Suprapubic skin (tissue), 4 donors: ENCODE measurements around the gene LRRC4C.

ENCODE experiments used
- CTCF ChIP-seq, 2 donors: fragments of 200-600 bp in 1 of 2; fragments of 450-650 bp in 1 of 2; sonication (generic) in 1 of 2; IDR thresholded peaks; one replicate each; pipeline ENCODE4 v1.5.1; 2016 to 2019; ENCODE audit warnings: antibody characterized with exemption in 2 of 2, mild to moderate bottlenecking in 1 of 2, moderate library complexity in 1 of 2
- POLR2A ChIP-seq, 2 donors: fragments of 450-650 bp; IDR thresholded peaks; one replicate each; pipeline ENCODE4 v1.6.1; 2017; ENCODE audit warnings: antibody characterized with exemption in 2 of 2, mild to moderate bottlenecking in 2 of 2, moderate library complexity in 2 of 2
- POLR2AphosphoS5 ChIP-seq, 3 donors: sonication (generic); formaldehyde crosslinking; IDR thresholded peaks; one replicate each; pipeline ENCODE4 v1.6.1; 2017; ENCODE audit warnings: antibody characterized with exemption in 3 of 3

- no peak for TF ChIP-seq POLR2A (IDR thresholded peaks at IDR 0.05)
- TF ChIP-seq CTCF (IDR thresholded peaks at IDR 0.05), result no peak
- no peak for TF ChIP-seq POLR2AphosphoS5 (IDR thresholded peaks at IDR 0.05)
Observed at GRCh38 chr11:41486424-41486823, 27.0 kb upstream of the LRRC4C start.
